ENCODE measurements around the gene PKM.

PKM gene

GRCh38 chr15:72153269-72154000 is 77.6 kb downstream of the PKM start:
- DNase-seq, result no peak
